Nephron progenitor cell (in vitro differentiated cells): ENCODE measurements around the gene CDH9.

Source experiments
- DNase-seq: peaks from one replicate; pipeline ENCODE4 v3.0.0; 2021
- H3K27ac Mint-ChIP-seq: 2 replicates; pipeline ENCODE4 v1.8.0; 2021; ENCODE audit warnings: mild to moderate bottlenecking, moderate library complexity, mixed read lengths
- H3K27me3 Mint-ChIP-seq: 2 replicates; pipeline ENCODE4 v1.8.0; 2021; ENCODE audit warnings: mild to moderate bottlenecking, low read depth, mixed read lengths; ENCODE audit not compliant: poor library complexity
- H3K36me3 Mint-ChIP-seq: 2 replicates; pipeline ENCODE4 v1.8.0; 2021; ENCODE audit warnings: low read depth, mixed read lengths
- H3K4me1 Mint-ChIP-seq: 2 replicates; pipeline ENCODE4 v1.8.0; 2021; ENCODE audit warnings: mixed read lengths
- H3K4me3 Mint-ChIP-seq: 2 replicates; pipeline ENCODE4 v1.8.0; 2021; ENCODE audit warnings: mild to moderate bottlenecking, moderate library complexity, mixed read lengths
- H3K9me3 Mint-ChIP-seq: 2 replicates; pipeline ENCODE4 v1.8.0; 2021; ENCODE audit warnings: mild to moderate bottlenecking, moderate library complexity, mixed read lengths
- CTCF ChIP-seq: fragments of 200-600 bp; sonication (generic); IDR thresholded peaks from 2 replicates; pipeline ENCODE4 v1.5.0; 2021; ENCODE audit warnings: antibody characterized with exemption

CDH9 gene

GRCh38 chr5:27015758-27016157 lies 22.6 kb downstream of the CDH9 start:
- no peak for TF ChIP-seq CTCF
- no peaks in the 10 kb centered on the region for H3K9me3 Mint-ChIP-seq
- H3K36me3 Mint-ChIP-seq: no peaks in the 10 kb centered on the region
- no peak for DNase-seq
- H3K4me1 Mint-ChIP-seq: no peaks in the 10 kb centered on the region
- no peak overlapping the region for H3K27ac Mint-ChIP-seq
- H3K27me3 Mint-ChIP-seq: no peaks in the 10 kb centered on the region
- no peak overlapping the region for H3K4me3 Mint-ChIP-seq

GRCh38 chr5:27011274-27011673 lies 27.1 kb downstream of the CDH9 start:
- TF ChIP-seq CTCF: no peak
- Mint-ChIP-seq H3K36me3 (no peaks in the 10 kb centered on the region), H3K27me3 (no peaks in the 10 kb centered on the region), H3K4me1 (no peaks in the 10 kb centered on the region), H3K4me3 (no peak overlapping the region), H3K27ac (no peak overlapping the region), H3K9me3 (no peaks in the 10 kb centered on the region)
- no peak for DNase-seq

GRCh38 chr5:27010646-27011045 lies 27.7 kb downstream of the CDH9 start:
- Mint-ChIP-seq H3K9me3 (no peaks in the 10 kb centered on the region), H3K4me1 (no peaks in the 10 kb centered on the region), H3K27me3 (no peaks in the 10 kb centered on the region), H3K36me3 (no peaks in the 10 kb centered on the region), H3K4me3 (no peak overlapping the region), H3K27ac (no peak overlapping the region)
- DNase-seq: no peak
- TF ChIP-seq CTCF: no peak

GRCh38 chr5:27009540-27009915 lies 28.9 kb downstream of the CDH9 start:
- H3K27me3 Mint-ChIP-seq: no peaks in the 10 kb centered on the region
- no peaks in the 10 kb centered on the region for H3K9me3 Mint-ChIP-seq
- H3K4me1 Mint-ChIP-seq: no peaks in the 10 kb centered on the region
- H3K36me3 Mint-ChIP-seq: no peaks in the 10 kb centered on the region
- no peak overlapping the region for H3K27ac Mint-ChIP-seq
- H3K4me3 Mint-ChIP-seq: no peak overlapping the region
- no peak for TF ChIP-seq CTCF
- no peak for DNase-seq

GRCh38 chr5:27008604-27009539 lies 29.5 kb downstream of the CDH9 start:
- Mint-ChIP-seq H3K4me3 (no peak overlapping the region), H3K36me3 (no peaks in the 10 kb centered on the region), H3K4me1 (no peaks in the 10 kb centered on the region), H3K27ac (no peak overlapping the region), H3K9me3 (no peaks in the 10 kb centered on the region), H3K27me3 (no peaks in the 10 kb centered on the region)
- DNase-seq: no peak
- no peak for TF ChIP-seq CTCF

GRCh38 chr5:27007121-27007520 lies 31.3 kb downstream of the CDH9 start:
- DNase-seq: no peak
- Mint-ChIP-seq H3K4me1 (no peaks in the 10 kb centered on the region), H3K27ac (no peak overlapping the region), H3K27me3 (no peaks in the 10 kb centered on the region), H3K36me3 (no peaks in the 10 kb centered on the region), H3K4me3 (no peak overlapping the region), H3K9me3 (no peaks in the 10 kb centered on the region)
- TF ChIP-seq CTCF: no peak
